ENCODE measurements around the gene TIMM9. TPM values are rescaled to one million over a fixed set of nuclear protein-coding genes. Genes with fewer than 3 reads are reported as not detected.

The TIMM9 gene
- polyA plus RNA-seq, 1 donor (not counting 4 experiments of a cell fraction or from before 2014, with no cell fraction given): 29.6 TPM

DNA sequence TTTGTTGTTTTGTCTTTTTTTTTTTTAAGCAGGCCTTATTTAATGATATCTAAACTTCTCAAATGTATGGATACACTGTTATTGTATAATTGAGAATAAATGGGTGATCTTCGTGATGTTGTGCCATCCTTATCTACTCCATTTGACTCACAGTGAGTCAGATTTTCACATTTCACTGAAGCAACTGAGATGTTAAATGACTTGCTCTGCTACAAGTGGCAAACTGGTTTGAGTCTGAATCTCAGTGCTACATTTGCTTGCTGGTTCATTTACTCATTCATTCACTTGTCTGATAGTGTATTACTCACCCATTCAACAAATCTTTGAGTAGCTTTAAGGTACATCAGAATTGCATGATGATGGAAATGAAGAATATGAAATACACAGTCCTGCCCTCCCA lies 2.8 kb upstream of the TIMM9 start:
- peaks cover 30% of the 10 kb centered on the region for H3K79me2 ChIP-seq (ENCODE audit: control insufficient read depth, insufficient read depth, low read length)
- DNase-seq (ENCODE audit: low read depth, low spot score): no peak
- peak overlapping the region; percentile 73 for H3K4me2 ChIP-seq (ENCODE audit: control insufficient read depth, extremely low read depth, insufficient read depth, low read depth, low read length)
- H4K20me1 ChIP-seq (ENCODE audit: control insufficient read depth, extremely low read depth, insufficient read depth, low read length): no peaks in the 10 kb centered on the region
- dilution Hi-C loops (cut with MboI; ENCODE audit: extremely low pct_ligation_motif_present, low sequenced_read_pairs): no loop called here
- H3K36me3 ChIP-seq (ENCODE audit: control insufficient read depth in 2 of 2, extremely low read depth in 1 of 2, insufficient read depth in 2 of 2, low read length in 2 of 2): no peaks in the 10 kb centered on the region
- no peak overlapping the region for H3K27ac ChIP-seq (ENCODE audit: control insufficient read depth, insufficient read depth, low read length)
- FAIRE-seq: no peak
- H3K4me1 ChIP-seq (ENCODE audit: control insufficient read depth, extremely low read depth, insufficient read depth, low read length): peaks cover 22% of the 10 kb centered on the region
- no peak overlapping the region for H3K9ac ChIP-seq (ENCODE audit: control insufficient read depth, extremely low read depth, insufficient read depth, low read length)
- no peak overlapping the region for H3K4me3 ChIP-seq (ENCODE audit: control insufficient read depth in 2 of 3, extremely low read depth in 1 of 3, insufficient read depth in 2 of 3, low read depth in 1 of 3, low read length in 3 of 3)
- H3K9me1 ChIP-seq (ENCODE audit: control insufficient read depth, extremely low read depth, insufficient read depth, low read length): no peaks in the 10 kb centered on the region
- no peak overlapping the region for H2AFZ ChIP-seq (ENCODE audit: control insufficient read depth, low read length)
- no peaks in the 10 kb centered on the region for H3K27me3 ChIP-seq (ENCODE audit: control insufficient read depth, extremely low read depth, insufficient read depth, low read length)
- TF ChIP-seq, protein P1, sequence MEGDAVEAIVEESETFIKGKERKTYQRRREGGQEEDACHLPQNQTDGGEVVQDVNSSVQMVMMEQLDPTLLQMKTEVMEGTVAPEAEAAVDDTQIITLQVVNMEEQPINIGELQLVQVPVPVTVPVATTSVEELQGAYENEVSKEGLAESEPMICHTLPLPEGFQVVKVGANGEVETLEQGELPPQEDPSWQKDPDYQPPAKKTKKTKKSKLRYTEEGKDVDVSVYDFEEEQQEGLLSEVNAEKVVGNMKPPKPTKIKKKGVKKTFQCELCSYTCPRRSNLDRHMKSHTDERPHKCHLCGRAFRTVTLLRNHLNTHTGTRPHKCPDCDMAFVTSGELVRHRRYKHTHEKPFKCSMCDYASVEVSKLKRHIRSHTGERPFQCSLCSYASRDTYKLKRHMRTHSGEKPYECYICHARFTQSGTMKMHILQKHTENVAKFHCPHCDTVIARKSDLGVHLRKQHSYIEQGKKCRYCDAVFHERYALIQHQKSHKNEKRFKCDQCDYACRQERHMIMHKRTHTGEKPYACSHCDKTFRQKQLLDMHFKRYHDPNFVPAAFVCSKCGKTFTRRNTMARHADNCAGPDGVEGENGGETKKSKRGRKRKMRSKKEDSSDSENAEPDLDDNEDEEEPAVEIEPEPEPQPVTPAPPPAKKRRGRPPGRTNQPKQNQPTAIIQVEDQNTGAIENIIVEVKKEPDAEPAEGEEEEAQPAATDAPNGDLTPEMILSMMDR (optimal IDR thresholded peaks at IDR 0.05 in 1 of 3, IDR thresholded peaks at IDR 0.05 in 1 of 3, conservative IDR thresholded peaks at IDR 0.05 in 1 of 3; ENCODE audit: extremely low read depth in 1 of 3, insufficient read depth in 2 of 3, low read length in 3 of 3): no peak
- TF ChIP-seq EZH2 (IDR thresholded peaks at IDR 0.05; ENCODE audit: low read length): no peak
- H3K9me3 ChIP-seq (ENCODE audit: control insufficient read depth, low read depth, low read length): no peaks in the 10 kb centered on the region

DNA sequence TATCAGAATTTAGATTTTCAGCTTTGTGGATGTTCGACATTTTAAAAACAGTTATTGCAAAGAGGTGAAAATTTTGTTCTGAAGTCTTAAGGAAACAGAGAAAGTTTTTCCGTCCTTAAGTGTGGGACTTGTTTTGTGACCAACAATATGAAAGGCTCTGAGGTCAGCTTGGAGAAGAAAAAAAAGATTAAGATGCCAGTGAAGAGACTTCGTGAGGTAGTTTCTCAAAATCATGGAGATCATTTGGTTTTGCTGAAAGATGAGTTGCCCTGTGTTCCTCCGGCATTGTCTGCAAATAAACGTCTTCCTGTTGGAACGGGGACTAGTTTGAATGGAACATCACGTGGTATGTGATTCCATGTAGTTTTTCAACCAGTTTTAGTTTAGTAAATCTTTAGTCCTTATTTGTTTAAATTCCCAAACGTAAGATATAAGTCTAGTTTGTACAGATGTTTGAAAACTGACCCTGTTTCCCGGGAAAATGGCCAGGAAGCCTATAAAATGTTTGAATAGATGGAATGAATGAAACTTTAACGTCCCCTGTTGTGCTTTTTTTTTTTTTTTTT lies 870 bp upstream of the TIMM9 start:
- dilution Hi-C loops (cut with MboI; ENCODE audit: extremely low pct_ligation_motif_present, low sequenced_read_pairs): no loop called here
- Histone ChIP-seq H3K79me2 (ENCODE audit: control insufficient read depth, insufficient read depth, low read length) (peaks cover 42% of the 10 kb centered on the region), H2AFZ (ENCODE audit: control insufficient read depth, low read length) (peak overlapping the region; percentile 78), H3K36me3 (ENCODE audit: control insufficient read depth in 2 of 2, extremely low read depth in 1 of 2, insufficient read depth in 2 of 2, low read length in 2 of 2) (no peaks in the 10 kb centered on the region), H3K27me3 (ENCODE audit: control insufficient read depth, extremely low read depth, insufficient read depth, low read length) (no peaks in the 10 kb centered on the region), H3K9me1 (ENCODE audit: control insufficient read depth, extremely low read depth, insufficient read depth, low read length) (no peaks in the 10 kb centered on the region), H3K27ac (ENCODE audit: control insufficient read depth, insufficient read depth, low read length) (peak overlapping the region; percentile 97), H4K20me1 (ENCODE audit: control insufficient read depth, extremely low read depth, insufficient read depth, low read length) (no peaks in the 10 kb centered on the region), H3K4me1 (ENCODE audit: control insufficient read depth, extremely low read depth, insufficient read depth, low read length) (peaks cover 22% of the 10 kb centered on the region), H3K4me3 (ENCODE audit: control insufficient read depth in 2 of 3, extremely low read depth in 1 of 3, insufficient read depth in 2 of 3, low read depth in 1 of 3, low read length in 3 of 3) (peak overlapping the region; percentile 71 to 96 (median 91)), H3K9ac (ENCODE audit: control insufficient read depth, extremely low read depth, insufficient read depth, low read length) (peak overlapping the region; percentile 91), H3K9me3 (ENCODE audit: control insufficient read depth, low read depth, low read length) (no peaks in the 10 kb centered on the region), H3K4me2 (ENCODE audit: control insufficient read depth, extremely low read depth, insufficient read depth, low read depth, low read length) (peak overlapping the region; percentile 73)
- no peak for TF ChIP-seq EZH2 (IDR thresholded peaks at IDR 0.05; ENCODE audit: low read length)
- TF ChIP-seq, protein P1 (optimal IDR thresholded peaks at IDR 0.05 in 1 of 3, IDR thresholded peaks at IDR 0.05 in 1 of 3, conservative IDR thresholded peaks at IDR 0.05 in 1 of 3; ENCODE audit: extremely low read depth in 1 of 3, insufficient read depth in 2 of 3, low read length in 3 of 3): no peak
- DNase-seq (ENCODE audit: low read depth, low spot score) (no peak), FAIRE-seq (peak; percentile 43)
